Activated naive CD8-positive, alpha-beta T cell treated with anti-CD3 and anti-CD28 coated beads, Interleukin-2, amount 50 U/mL, for 24 hours (primary cell): ENCODE measurements around the gene CYP4F12.
"Not testable (repeated sequence)": the region's sequence is repeated elsewhere in the genome, so short reads cannot be mapped to it uniquely, and the experiment has no call there.

Experiments used
- ATAC-seq: fragments of 150-1000 bp; cut with Tn5 transposase; one replicate; pipeline ENCODE4 v1.10.0; 2021
- DNase-seq: peaks from one replicate; pipeline ENCODE4 v3.0.0; 2021
- H3K27ac Mint-ChIP-seq: one replicate; pipeline ENCODE4 v1.8.0; 2021; ENCODE audit warnings: mild to moderate bottlenecking, mixed read lengths
- H3K27me3 Mint-ChIP-seq: one replicate; pipeline ENCODE4 v1.8.0; 2021; ENCODE audit warnings: mixed read lengths
- H3K36me3 Mint-ChIP-seq: one replicate; pipeline ENCODE4 v1.8.0; 2021; ENCODE audit warnings: low read depth, mixed read lengths
- H3K4me1 Mint-ChIP-seq: one replicate; pipeline ENCODE4 v1.8.0; 2021; ENCODE audit warnings: mixed read lengths
- H3K4me3 Mint-ChIP-seq: one replicate; pipeline ENCODE4 v1.8.0; 2021; ENCODE audit warnings: mild to moderate bottlenecking, moderate library complexity, mixed read lengths
- H3K9me3 Mint-ChIP-seq: one replicate; pipeline ENCODE4 v1.8.0; 2021; ENCODE audit warnings: mixed read lengths

The CYP4F12 gene

GRCh38 chr19:15641901-15642491 is 30.9 kb upstream of the CYP4F12 start:
- no peak overlapping the region for H3K4me3 Mint-ChIP-seq
- DNase-seq: no peak
- peaks cover 3% of the 10 kb centered on the region for H3K27me3 Mint-ChIP-seq
- ATAC-seq: peak; percentile 18
- H3K4me1 Mint-ChIP-seq: peaks cover 5% of the 10 kb centered on the region
- no peak overlapping the region for H3K27ac Mint-ChIP-seq
- H3K9me3 Mint-ChIP-seq: no peaks in the 10 kb centered on the region
- no peaks in the 10 kb centered on the region for H3K36me3 Mint-ChIP-seq

- Mint-ChIP-seq H3K4me1 (peaks cover 5% of the 10 kb centered on the region), H3K36me3 (no peaks in the 10 kb centered on the region), H3K9me3 (no peaks in the 10 kb centered on the region), H3K4me3 (no peak overlapping the region), H3K27ac (no peak overlapping the region), H3K27me3 (no peaks in the 10 kb centered on the region)
- ATAC-seq (no peak), DNase-seq (no peak)
These were observed 30.1 kb upstream of the CYP4F12 start for GRCh38 chr19:15642807-15643206.

GRCh38 chr19:15643387-15643786 is 29.5 kb upstream of the CYP4F12 start:
- Mint-ChIP-seq H3K4me1 (peaks cover 5% of the 10 kb centered on the region), H3K27me3 (no peaks in the 10 kb centered on the region), H3K4me3 (no peak overlapping the region), H3K36me3 (no peaks in the 10 kb centered on the region), H3K27ac (no peak overlapping the region), H3K9me3 (no peaks in the 10 kb centered on the region)
- ATAC-seq (no peak), DNase-seq (no peak)

- Mint-ChIP-seq H3K9me3 (no peaks in the 10 kb centered on the region), H3K4me3 (no peak overlapping the region), H3K27me3 (no peaks in the 10 kb centered on the region), H3K36me3 (no peaks in the 10 kb centered on the region), H3K27ac (no peak overlapping the region), H3K4me1 (peaks cover 5% of the 10 kb centered on the region)
- DNase-seq (no peak), ATAC-seq (no peak)
These were observed 28.7 kb upstream of the CYP4F12 start for GRCh38 chr19:15644066-15644741.

GRCh38 chr19:15644816-15645215 is 28.1 kb upstream of the CYP4F12 start:
- no peak for DNase-seq
- H3K4me3 Mint-ChIP-seq: no peak overlapping the region
- H3K27ac Mint-ChIP-seq: no peak overlapping the region
- H3K9me3 Mint-ChIP-seq: no peaks in the 10 kb centered on the region
- H3K27me3 Mint-ChIP-seq: no peaks in the 10 kb centered on the region
- H3K4me1 Mint-ChIP-seq: peaks cover 5% of the 10 kb centered on the region
- no peak for ATAC-seq
- no peaks in the 10 kb centered on the region for H3K36me3 Mint-ChIP-seq

- ATAC-seq: no peak
- H3K36me3 Mint-ChIP-seq: no peaks in the 10 kb centered on the region
These were observed 23.4 kb upstream of the CYP4F12 start for GRCh38 chr19:15649526-15649925.

GRCh38 chr19:15650123-15650522 is 22.8 kb upstream of the CYP4F12 start:
- not testable (repeated sequence) for H3K4me1 Mint-ChIP-seq, H3K27ac Mint-ChIP-seq, H3K4me3 Mint-ChIP-seq, H3K9me3 Mint-ChIP-seq, ATAC-seq, H3K36me3 Mint-ChIP-seq, DNase-seq
- H3K27me3 Mint-ChIP-seq: peaks cover 23% of the 10 kb centered on the region

More at GRCh38 chr19:15649526-15649925, 23.4 kb upstream of the CYP4F12 start:
- no peak for DNase-seq
- H3K27me3 Mint-ChIP-seq: peaks cover 18% of the 10 kb centered on the region
- H3K4me3 Mint-ChIP-seq: no peak overlapping the region
- H3K27ac Mint-ChIP-seq: no peak overlapping the region
- no peaks in the 10 kb centered on the region for H3K9me3 Mint-ChIP-seq
- H3K4me1 Mint-ChIP-seq: no peaks in the 10 kb centered on the region

GRCh38 chr19:15651791-15652190 is 21.1 kb upstream of the CYP4F12 start:
- peaks cover 34% of the 10 kb centered on the region for H3K27me3 Mint-ChIP-seq
- no peaks in the 10 kb centered on the region for H3K4me1 Mint-ChIP-seq

GRCh38 chr19:15652559-15653278 is 20.2 kb upstream of the CYP4F12 start:
- Mint-ChIP-seq H3K4me3 (no peak overlapping the region), H3K9me3 (no peaks in the 10 kb centered on the region), H3K27ac (no peak overlapping the region), H3K27me3 (peaks cover 34% of the 10 kb centered on the region), H3K4me1 (no peaks in the 10 kb centered on the region), H3K36me3 (no peaks in the 10 kb centered on the region)
- DNase-seq (no peak), ATAC-seq (no peak)

More at GRCh38 chr19:15651791-15652190, 21.1 kb upstream of the CYP4F12 start:
- H3K9me3 Mint-ChIP-seq: no peaks in the 10 kb centered on the region
- no peak overlapping the region for H3K27ac Mint-ChIP-seq
- H3K4me3 Mint-ChIP-seq: no peak overlapping the region
- no peaks in the 10 kb centered on the region for H3K36me3 Mint-ChIP-seq
- ATAC-seq (no peak), DNase-seq (no peak)

GRCh38 chr19:15656467-15656866 is 16.4 kb upstream of the CYP4F12 start:
- no peaks in the 10 kb centered on the region for H3K9me3 Mint-ChIP-seq

GRCh38 chr19:15663247-15663646 is 9.6 kb upstream of the CYP4F12 start:
- Mint-ChIP-seq H3K9me3 (no peaks in the 10 kb centered on the region), H3K27me3 (peaks cover 14% of the 10 kb centered on the region), H3K27ac (no peak overlapping the region), H3K4me3 (no peak overlapping the region), H3K4me1 (no peaks in the 10 kb centered on the region), H3K36me3 (no peaks in the 10 kb centered on the region)
- DNase-seq (no peak), ATAC-seq (no peak)

More at GRCh38 chr19:15656467-15656866, 16.4 kb upstream of the CYP4F12 start:
- Mint-ChIP-seq H3K27ac (no peak overlapping the region), H3K4me1 (no peaks in the 10 kb centered on the region), H3K4me3 (no peak overlapping the region), H3K36me3 (no peaks in the 10 kb centered on the region), H3K27me3 (peaks cover 42% of the 10 kb centered on the region)
- ATAC-seq (no peak), DNase-seq (no peak)

- H3K36me3 Mint-ChIP-seq: no peaks in the 10 kb centered on the region
- H3K27me3 Mint-ChIP-seq: peaks cover 13% of the 10 kb centered on the region
These were observed 6.7 kb upstream of the CYP4F12 start for GRCh38 chr19:15666186-15666585.

GRCh38 chr19:15666883-15667282 is 6.0 kb upstream of the CYP4F12 start:
- no peak for DNase-seq
- no peak for ATAC-seq
- Mint-ChIP-seq H3K4me1 (no peaks in the 10 kb centered on the region), H3K36me3 (no peaks in the 10 kb centered on the region), H3K27ac (no peak overlapping the region), H3K4me3 (no peak overlapping the region), H3K27me3 (peaks cover 6% of the 10 kb centered on the region), H3K9me3 (no peaks in the 10 kb centered on the region)

More at GRCh38 chr19:15666186-15666585, 6.7 kb upstream of the CYP4F12 start:
- ATAC-seq (no peak), DNase-seq (no peak)
- no peaks in the 10 kb centered on the region for H3K9me3 Mint-ChIP-seq
- no peak overlapping the region for H3K4me3 Mint-ChIP-seq
- no peaks in the 10 kb centered on the region for H3K4me1 Mint-ChIP-seq
- H3K27ac Mint-ChIP-seq: no peak overlapping the region

- H3K9me3 Mint-ChIP-seq: peaks cover 3% of the 10 kb centered on the region
- no peaks in the 10 kb centered on the region for H3K36me3 Mint-ChIP-seq
- no peak overlapping the region for H3K27ac Mint-ChIP-seq
These were observed 3.4 kb upstream of the CYP4F12 start for GRCh38 chr19:15669440-15669839.

GRCh38 chr19:15669891-15670290 is 3.0 kb upstream of the CYP4F12 start:
- Mint-ChIP-seq H3K27me3 (peaks cover 6% of the 10 kb centered on the region), H3K4me3 (no peak overlapping the region), H3K4me1 (peaks cover 15% of the 10 kb centered on the region), H3K9me3 (peaks cover 7% of the 10 kb centered on the region), H3K27ac (no peak overlapping the region), H3K36me3 (no peaks in the 10 kb centered on the region)
- DNase-seq: no peak
- ATAC-seq: no peak

More at GRCh38 chr19:15669440-15669839, 3.4 kb upstream of the CYP4F12 start:
- Mint-ChIP-seq H3K4me1 (peaks cover 13% of the 10 kb centered on the region), H3K27me3 (peaks cover 6% of the 10 kb centered on the region), H3K4me3 (no peak overlapping the region)
- ATAC-seq (no peak), DNase-seq (no peak)
